ENCODE results near the gene LYSMD4.

The LYSMD4 gene

GRCh38 chr15:99721104-99721778 lies 12.0 kb downstream of the LYSMD4 start:
- no peaks in the 10 kb centered on the region for H3K27me3 ChIP-seq (ENCODE audit: control insufficient read depth in 2 of 2, insufficient read depth in 2 of 2, low read length in 2 of 2)
- no peak overlapping the region for H3K4me3 ChIP-seq (ENCODE audit: low read length in 2 of 2)
- no peaks in the 10 kb centered on the region for H3K36me3 ChIP-seq (ENCODE audit: control insufficient read depth in 2 of 2, insufficient read depth in 2 of 2, low read length in 2 of 2)
- no peak overlapping the region for H3K9ac ChIP-seq (ENCODE audit: low read depth in 1 of 2, low read length in 2 of 2)
- peaks cover 4 to 7% of the 10 kb centered on the region in 2 donors for H3K4me1 ChIP-seq (ENCODE audit: control insufficient read depth in 2 of 2, insufficient read depth in 2 of 2, low read length in 2 of 2)
- no peak overlapping the region for H3K27ac ChIP-seq (ENCODE audit: low read depth in 2 of 2, low read length in 2 of 2)
- no peaks in the 10 kb centered on the region for H3K9me3 ChIP-seq (ENCODE audit: control insufficient read depth in 2 of 2, low read length in 2 of 2)

GRCh38 chr15:99720533-99720932 lies 12.7 kb downstream of the LYSMD4 start:
- no peak overlapping the region for H3K27ac ChIP-seq (ENCODE audit: low read depth in 2 of 2, low read length in 2 of 2)
- H3K27me3 ChIP-seq (ENCODE audit: control insufficient read depth in 2 of 2, insufficient read depth in 2 of 2, low read length in 2 of 2) = no peaks in the 10 kb centered on the region
- no peak overlapping the region for H3K4me3 ChIP-seq (ENCODE audit: low read length in 2 of 2)
- H3K36me3 ChIP-seq (ENCODE audit: control insufficient read depth in 2 of 2, insufficient read depth in 2 of 2, low read length in 2 of 2) = no peaks in the 10 kb centered on the region
- H3K9me3 ChIP-seq (ENCODE audit: control insufficient read depth in 2 of 2, low read length in 2 of 2) = no peaks in the 10 kb centered on the region
- no peak overlapping the region for H3K9ac ChIP-seq (ENCODE audit: low read depth in 1 of 2, low read length in 2 of 2)
- H3K4me1 ChIP-seq (ENCODE audit: control insufficient read depth in 2 of 2, insufficient read depth in 2 of 2, low read length in 2 of 2) = peaks cover 4% of the 10 kb centered on the region in 2 donors

- H3K4me1 ChIP-seq (ENCODE audit: control insufficient read depth in 2 of 2, insufficient read depth in 2 of 2, low read length in 2 of 2) = peaks cover 4% of the 10 kb centered on the region in 2 donors
- H3K27me3 ChIP-seq (ENCODE audit: control insufficient read depth in 2 of 2, insufficient read depth in 2 of 2, low read length in 2 of 2) = no peaks in the 10 kb centered on the region
- H3K27ac ChIP-seq (ENCODE audit: low read depth in 2 of 2, low read length in 2 of 2) = no peak overlapping the region
These were observed 14.1 kb downstream of the LYSMD4 start for GRCh38 chr15:99719096-99719541.

GRCh38 chr15:99718421-99718820 lies 14.8 kb downstream of the LYSMD4 start:
- Histone ChIP-seq H3K4me3 (ENCODE audit: low read length in 2 of 2) (no peak overlapping the region), H3K4me1 (ENCODE audit: control insufficient read depth in 2 of 2, insufficient read depth in 2 of 2, low read length in 2 of 2) (peaks cover 4% of the 10 kb centered on the region in 2 donors), H3K27ac (ENCODE audit: low read depth in 2 of 2, low read length in 2 of 2) (no peak overlapping the region)

More at GRCh38 chr15:99719096-99719541, 14.1 kb downstream of the LYSMD4 start:
- H3K36me3 ChIP-seq (ENCODE audit: control insufficient read depth in 2 of 2, insufficient read depth in 2 of 2, low read length in 2 of 2) = peaks cover 0 to 3% of the 10 kb centered on the region in 2 donors
- no peak overlapping the region for H3K4me3 ChIP-seq (ENCODE audit: low read length in 2 of 2)
- H3K9me3 ChIP-seq (ENCODE audit: control insufficient read depth in 2 of 2, low read length in 2 of 2) = no peaks in the 10 kb centered on the region
- H3K9ac ChIP-seq (ENCODE audit: low read depth in 1 of 2, low read length in 2 of 2) = no peak overlapping the region

GRCh38 chr15:99717161-99718009 lies 15.9 kb downstream of the LYSMD4 start:
- no peak overlapping the region for H3K9ac ChIP-seq (ENCODE audit: low read depth in 1 of 2, low read length in 2 of 2)
- peak overlapping the region in 1 of 2 donors; percentile 26 for H3K27ac ChIP-seq (ENCODE audit: low read depth in 2 of 2, low read length in 2 of 2)
- H3K9me3 ChIP-seq (ENCODE audit: control insufficient read depth in 2 of 2, low read length in 2 of 2) = no peaks in the 10 kb centered on the region
- H3K4me3 ChIP-seq (ENCODE audit: low read length in 2 of 2) = no peak overlapping the region
- H3K4me1 ChIP-seq (ENCODE audit: control insufficient read depth in 2 of 2, insufficient read depth in 2 of 2, low read length in 2 of 2) = peaks cover 4% of the 10 kb centered on the region in 2 donors
- H3K27me3 ChIP-seq (ENCODE audit: control insufficient read depth in 2 of 2, insufficient read depth in 2 of 2, low read length in 2 of 2) = no peaks in the 10 kb centered on the region
- H3K36me3 ChIP-seq (ENCODE audit: control insufficient read depth in 2 of 2, insufficient read depth in 2 of 2, low read length in 2 of 2) = peaks cover 8 to 9% of the 10 kb centered on the region in 2 donors

More at GRCh38 chr15:99718421-99718820, 14.8 kb downstream of the LYSMD4 start:
- H3K9ac ChIP-seq (ENCODE audit: low read depth in 1 of 2, low read length in 2 of 2) = no peak overlapping the region
- H3K27me3 ChIP-seq (ENCODE audit: control insufficient read depth in 2 of 2, insufficient read depth in 2 of 2, low read length in 2 of 2) = no peaks in the 10 kb centered on the region
- H3K36me3 ChIP-seq (ENCODE audit: control insufficient read depth in 2 of 2, insufficient read depth in 2 of 2, low read length in 2 of 2) = peaks cover 0 to 3% of the 10 kb centered on the region in 2 donors
- no peaks in the 10 kb centered on the region for H3K9me3 ChIP-seq (ENCODE audit: control insufficient read depth in 2 of 2, low read length in 2 of 2)

- no peak overlapping the region for H3K4me3 ChIP-seq (ENCODE audit: low read length in 2 of 2)
These were observed 16.6 kb downstream of the LYSMD4 start for GRCh38 chr15:99716540-99717095.

GRCh38 chr15:99712415-99712814 lies 20.8 kb downstream of the LYSMD4 start:
- peaks cover 6 to 11% of the 10 kb centered on the region in 2 donors for H3K4me1 ChIP-seq (ENCODE audit: control insufficient read depth in 2 of 2, insufficient read depth in 2 of 2, low read length in 2 of 2)
- no peaks in the 10 kb centered on the region for H3K9me3 ChIP-seq (ENCODE audit: control insufficient read depth in 2 of 2, low read length in 2 of 2)
- peaks cover 24 to 26% of the 10 kb centered on the region in 2 donors for H3K36me3 ChIP-seq (ENCODE audit: control insufficient read depth in 2 of 2, insufficient read depth in 2 of 2, low read length in 2 of 2)

More at GRCh38 chr15:99716540-99717095, 16.6 kb downstream of the LYSMD4 start:
- Histone ChIP-seq H3K27me3 (ENCODE audit: control insufficient read depth in 2 of 2, insufficient read depth in 2 of 2, low read length in 2 of 2) (no peaks in the 10 kb centered on the region), H3K9me3 (ENCODE audit: control insufficient read depth in 2 of 2, low read length in 2 of 2) (no peaks in the 10 kb centered on the region), H3K9ac (ENCODE audit: low read depth in 1 of 2, low read length in 2 of 2) (no peak overlapping the region), H3K4me1 (ENCODE audit: control insufficient read depth in 2 of 2, insufficient read depth in 2 of 2, low read length in 2 of 2) (peaks cover 4% of the 10 kb centered on the region in 2 donors), H3K27ac (ENCODE audit: low read depth in 2 of 2, low read length in 2 of 2) (peak overlapping the region in 1 of 2 donors; percentile 6), H3K36me3 (ENCODE audit: control insufficient read depth in 2 of 2, insufficient read depth in 2 of 2, low read length in 2 of 2) (peaks cover 13% of the 10 kb centered on the region in 2 donors)

GRCh38 chr15:99711625-99712024 lies 21.6 kb downstream of the LYSMD4 start:
- Histone ChIP-seq H3K4me1 (ENCODE audit: control insufficient read depth in 2 of 2, insufficient read depth in 2 of 2, low read length in 2 of 2) (peaks cover 4 to 11% of the 10 kb centered on the region in 2 donors), H3K27ac (ENCODE audit: low read depth in 2 of 2, low read length in 2 of 2) (no peak overlapping the region), H3K36me3 (ENCODE audit: control insufficient read depth in 2 of 2, insufficient read depth in 2 of 2, low read length in 2 of 2) (peaks cover 24 to 26% of the 10 kb centered on the region in 2 donors), H3K27me3 (ENCODE audit: control insufficient read depth in 2 of 2, insufficient read depth in 2 of 2, low read length in 2 of 2) (no peaks in the 10 kb centered on the region), H3K9me3 (ENCODE audit: control insufficient read depth in 2 of 2, low read length in 2 of 2) (no peaks in the 10 kb centered on the region), H3K4me3 (ENCODE audit: low read length in 2 of 2) (no peak overlapping the region), H3K9ac (ENCODE audit: low read depth in 1 of 2, low read length in 2 of 2) (no peak overlapping the region)

More at GRCh38 chr15:99712415-99712814, 20.8 kb downstream of the LYSMD4 start:
- Histone ChIP-seq H3K27me3 (ENCODE audit: control insufficient read depth in 2 of 2, insufficient read depth in 2 of 2, low read length in 2 of 2) (no peaks in the 10 kb centered on the region), H3K27ac (ENCODE audit: low read depth in 2 of 2, low read length in 2 of 2) (no peak overlapping the region), H3K4me3 (ENCODE audit: low read length in 2 of 2) (no peak overlapping the region), H3K9ac (ENCODE audit: low read depth in 1 of 2, low read length in 2 of 2) (no peak overlapping the region)

GRCh38 chr15:99709243-99709986 lies 23.8 kb downstream of the LYSMD4 start:
- Histone ChIP-seq H3K9ac (ENCODE audit: low read depth in 1 of 2, low read length in 2 of 2) (no peak overlapping the region), H3K27ac (ENCODE audit: low read depth in 2 of 2, low read length in 2 of 2) (peak overlapping the region in 1 of 2 donors; percentile 24), H3K27me3 (ENCODE audit: control insufficient read depth in 2 of 2, insufficient read depth in 2 of 2, low read length in 2 of 2) (no peaks in the 10 kb centered on the region), H3K36me3 (ENCODE audit: control insufficient read depth in 2 of 2, insufficient read depth in 2 of 2, low read length in 2 of 2) (peaks cover 23 to 26% of the 10 kb centered on the region in 2 donors), H3K9me3 (ENCODE audit: control insufficient read depth in 2 of 2, low read length in 2 of 2) (no peaks in the 10 kb centered on the region), H3K4me1 (ENCODE audit: control insufficient read depth in 2 of 2, insufficient read depth in 2 of 2, low read length in 2 of 2) (peaks cover 4 to 11% of the 10 kb centered on the region in 2 donors), H3K4me3 (ENCODE audit: low read length in 2 of 2) (no peak overlapping the region)

All from mucosa of rectum (tissue), 2 donors.